CD4-positive, alpha-beta T cell treated with Interleukin-6 for 4 hours (primary cell): ENCODE data around the gene EPS8L1.
A peak's percentile ranks its signal among the peaks of the same experiment; 100 is the strongest.

Experiments
- DNase-seq: peaks from one replicate; pipeline ENCODE4 v3.0.0-alpha.2; 2020; ENCODE audit warnings: mixed read lengths

Gene EPS8L1

GRCh38 chr19:55116859-55117662, 41.4 kb downstream of the EPS8L1 start, which contains the start of gene PPP1R12C:
TSS of gene PPP1R12C (minus strand) at chr19:55117637. CDS start at chr19:55117543, 94 bp downstream.
- peak; percentile 9 for DNase-seq

- peak; percentile 98 for DNase-seq
These were observed 42.2 kb downstream of the EPS8L1 start for GRCh38 chr19:55117663-55118391.

GRCh38 chr19:55118401-55118991, 42.8 kb downstream of the EPS8L1 start:
- peak; percentile 29 for DNase-seq

GRCh38 chr19:55119053-55119452, 43.4 kb downstream of the EPS8L1 start:
- DNase-seq = no peak

DNA sequence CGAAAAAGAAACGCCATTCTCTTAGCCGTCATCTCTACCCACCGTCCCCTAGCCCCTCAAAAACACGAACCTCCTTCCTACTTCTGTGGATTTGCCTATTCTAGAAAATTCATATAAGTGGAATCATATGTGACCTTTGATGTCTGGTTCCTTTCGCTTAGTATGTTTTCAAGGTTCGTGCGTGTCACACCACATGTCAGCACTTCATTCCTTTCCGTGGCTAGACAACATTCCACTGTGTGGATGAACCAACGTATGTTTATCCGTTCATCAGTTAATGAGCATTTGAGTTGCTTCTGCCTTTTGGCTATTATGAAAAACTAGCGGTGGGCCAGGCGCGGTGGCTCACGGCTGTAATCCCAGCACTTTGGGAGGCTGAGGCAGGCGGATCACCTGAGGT, 55.8 kb downstream of the EPS8L1 start:
- DNase-seq = no peak

DNA sequence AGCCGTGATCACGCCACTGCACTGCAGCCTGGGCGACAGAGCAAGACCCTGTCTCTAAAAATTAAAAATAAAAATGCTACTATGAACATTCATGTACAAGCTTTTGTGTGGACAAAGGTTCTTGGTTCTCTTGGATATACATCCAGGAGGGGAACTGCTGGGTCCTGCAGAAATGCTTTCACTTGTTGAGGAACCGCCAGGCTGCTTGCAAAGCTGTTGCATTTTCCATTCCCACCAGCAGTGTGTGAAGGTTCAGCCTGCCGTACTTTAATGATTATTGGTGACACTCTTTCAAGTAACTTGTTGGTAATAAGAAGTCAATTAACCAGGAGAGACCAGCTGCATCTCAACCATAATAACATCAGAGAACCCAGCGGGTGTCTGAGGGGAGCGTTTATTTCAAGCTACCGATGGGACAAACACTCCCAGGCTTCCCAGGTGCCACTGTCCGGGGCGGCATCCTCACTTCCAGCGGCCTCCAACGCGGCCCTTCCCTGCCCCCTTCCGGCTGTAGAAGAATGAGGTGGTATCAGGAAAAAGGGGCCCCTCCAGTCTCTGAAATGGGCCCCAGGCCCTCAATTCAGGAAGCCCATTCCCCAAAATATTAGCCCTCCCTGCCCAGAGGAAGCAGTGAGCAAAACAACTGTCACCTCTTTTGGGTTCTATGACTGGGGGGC, 56.9 kb downstream of the EPS8L1 start:
- DNase-seq = no peak

DNA sequence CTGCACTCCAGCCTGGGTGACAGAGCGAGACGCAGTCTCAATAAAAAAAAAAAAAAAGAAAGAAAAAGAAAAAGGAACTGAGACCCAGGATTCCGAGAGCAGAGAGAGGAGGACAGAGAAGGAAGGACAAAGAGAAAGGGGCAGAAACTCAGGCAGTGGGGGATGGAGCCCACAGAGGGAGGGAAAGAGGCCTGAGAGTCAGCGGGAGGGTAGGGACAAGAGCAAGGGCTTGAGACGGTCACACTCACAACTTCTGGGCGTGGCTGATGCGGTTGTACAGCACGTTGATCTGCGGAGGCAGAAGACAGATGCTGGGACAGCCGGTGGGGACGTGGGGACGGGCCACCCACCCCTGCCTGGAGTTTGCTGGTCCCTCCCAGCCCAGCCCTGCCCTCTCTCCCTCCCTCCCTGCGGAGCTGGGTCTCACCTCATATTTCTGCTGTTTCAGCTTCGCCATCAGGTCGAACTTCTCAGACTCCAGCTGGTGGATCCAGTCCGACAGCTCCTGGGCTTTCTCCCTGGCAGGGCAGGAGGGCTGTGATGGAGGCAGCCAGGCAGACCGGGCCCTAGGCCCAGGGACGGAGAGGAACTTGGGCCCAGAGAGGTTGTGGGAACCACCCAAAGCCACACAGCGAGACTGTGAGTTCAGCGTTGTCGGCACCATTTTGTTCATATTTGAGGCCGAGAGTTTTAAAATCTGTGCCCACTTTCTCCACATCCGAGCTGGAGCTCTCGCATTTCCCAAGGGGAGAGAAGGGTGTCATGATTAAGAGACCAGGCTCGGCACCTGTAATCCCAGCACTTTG, 58.2 kb downstream of the EPS8L1 start:
- no peak for DNase-seq

- no peak for DNase-seq
These were observed 59.1 kb downstream of the EPS8L1 start for GRCh38 chr19:55134736-55135135.

GRCh38 chr19:55136399-55137102, 60.9 kb downstream of the EPS8L1 start:
- no peak for DNase-seq
